GM23338 (cell line): ENCODE measurements around the gene GALNT9. TPM values are rescaled to one million over a fixed set of nuclear protein-coding genes. Genes with fewer than 3 reads are reported as not detected.

Experiments
- ATAC-seq: fragments of 200-7000 bp; cut with Tn5 transposase; 3 replicates; pipeline ENCODE4 v1.9.1; 2020
- DNase-seq: peaks from one replicate; pipeline ENCODE4 v3.0.0-alpha.2; 2015; ENCODE audit warnings: low spot score
- H2AFZ ChIP-seq: fragments of 200-600 bp; sonication (generic); 2 replicates; pipeline ENCODE4 v1.8.0; 2016; ENCODE audit warnings: antibody characterized with exemption, mild to moderate bottlenecking, moderate library complexity
- H3F3A ChIP-seq: fragments of 200-600 bp; sonication (generic); replicated peaks from 2 replicates; pipeline ENCODE4 v1.8.0; 2017; ENCODE audit warnings: antibody characterized with exemption, mixed run types, low read depth
- H3K27ac ChIP-seq: fragments of 200-600 bp; sonication (generic); 2 replicates; pipeline ENCODE4 v1.6.1; 2016; ENCODE audit warnings: low read depth
- H3K27me3 ChIP-seq: fragments of 200-600 bp; sonication (generic); 2 replicates; pipeline ENCODE4 v1.8.0; 2016; ENCODE audit warnings: mild to moderate bottlenecking, mixed run types, moderate library complexity; ENCODE audit not compliant: insufficient read depth
- H3K36me3 ChIP-seq: fragments of 200-600 bp; sonication (generic); 2 replicates; pipeline ENCODE4 v1.8.0; 2016; ENCODE audit warnings: mild to moderate bottlenecking; ENCODE audit not compliant: insufficient read depth
- H3K4me1 ChIP-seq: fragments of 200-600 bp; sonication (generic); 2 replicates; pipeline ENCODE4 v1.8.0; 2016; ENCODE audit warnings: mild to moderate bottlenecking, moderate library complexity; ENCODE audit not compliant: insufficient read depth
- H3K4me2 ChIP-seq: fragments of 200-600 bp; sonication (generic); 2 replicates; pipeline ENCODE4 v1.7.1; 2017; ENCODE audit warnings: mixed run types
- H3K4me3 ChIP-seq: fragments of 200-600 bp; sonication (generic); 2 replicates; pipeline ENCODE4 v1.6.1; 2016; ENCODE audit warnings: mixed run types
- H3K79me2 ChIP-seq: fragments of 200-600 bp; sonication (generic); replicated peaks from 2 replicates; pipeline ENCODE4 v1.8.0; 2017; ENCODE audit warnings: mild to moderate bottlenecking; ENCODE audit not compliant: insufficient read depth
- H3K9me2 ChIP-seq: fragments of 200-600 bp; sonication (generic); 2 replicates; pipeline ENCODE4 v1.8.0; 2017; ENCODE audit not compliant: insufficient read depth
- H4K20me1 ChIP-seq: fragments of 200-600 bp; sonication (generic); replicated peaks from 2 replicates; pipeline ENCODE4 v1.8.0; 2017; ENCODE audit warnings: mild to moderate bottlenecking; ENCODE audit not compliant: insufficient read depth
- H3K27ac Mint-ChIP-seq: 2 replicates; pipeline ENCODE4 v1.8.0; 2020; ENCODE audit warnings: inconsistent platforms, mild to moderate bottlenecking, moderate library complexity, mixed read lengths
- H3K27me3 Mint-ChIP-seq: 3 replicates; pipeline ENCODE4 v1.8.0; 2022; ENCODE audit warnings: low read depth, mild to moderate bottlenecking, moderate library complexity, mixed read lengths, inconsistent platforms; ENCODE audit not compliant: insufficient read depth, poor library complexity
- H3K36me3 Mint-ChIP-seq: 3 replicates; pipeline ENCODE4 v1.8.0; 2021; ENCODE audit warnings: low read depth, mild to moderate bottlenecking, inconsistent platforms, moderate library complexity, mixed read lengths
- H3K4me1 Mint-ChIP-seq: 3 replicates; pipeline ENCODE4 v1.8.0; 2020; ENCODE audit warnings: mild to moderate bottlenecking, inconsistent platforms, mixed read lengths
- H3K4me3 Mint-ChIP-seq: 3 replicates; pipeline ENCODE4 v1.8.0; 2021; ENCODE audit warnings: moderate library complexity, mild to moderate bottlenecking, inconsistent platforms, mixed read lengths
- H3K9me3 Mint-ChIP-seq: 3 replicates; pipeline ENCODE4 v1.8.0; 2020; ENCODE audit warnings: moderate library complexity, mild to moderate bottlenecking, inconsistent platforms, mixed read lengths
- CREB1 ChIP-seq: fragments of 250-450 bp; sonication (Bioruptor Pico); IDR thresholded peaks from 2 replicates; pipeline ENCODE4 v1.5.0; 2020; ENCODE audit warnings: low read depth, mild to moderate bottlenecking, moderate library complexity
- ETS1 ChIP-seq: IDR thresholded peaks from 2 replicates; pipeline ENCODE4 v1.6.1; 2016; ENCODE audit warnings: antibody characterized with exemption
- EZH2 ChIP-seq: fragments of 200-600 bp; sonication (generic); IDR thresholded peaks from one replicate; pipeline ENCODE4 v1.8.0; 2017; ENCODE audit warnings: antibody characterized with exemption, mild to moderate bottlenecking, low read depth; ENCODE audit not compliant: unreplicated experiment
- EZH2phosphoT487 ChIP-seq: fragments of 200-600 bp; sonication (generic); IDR thresholded peaks from one replicate; pipeline ENCODE4 v1.8.1; 2018; ENCODE audit warnings: antibody characterized with exemption; ENCODE audit not compliant: unreplicated experiment
- JUNB ChIP-seq: IDR thresholded peaks from one replicate; pipeline ENCODE4 v1.6.1; 2016; ENCODE audit warnings: antibody characterized with exemption; ENCODE audit not compliant: unreplicated experiment
- NANOG ChIP-seq: IDR thresholded peaks from 2 replicates; pipeline ENCODE4 v1.6.1; 2016; ENCODE audit warnings: antibody characterized with exemption, borderline replicate concordance
- POLR2AphosphoS5 ChIP-seq: IDR thresholded peaks from 2 replicates; pipeline ENCODE4 v1.6.1; 2016; ENCODE audit warnings: antibody characterized with exemption, low read depth
- REST ChIP-seq: IDR thresholded peaks from one replicate; pipeline ENCODE4 v1.6.1; 2018; ENCODE audit warnings: antibody characterized with exemption; ENCODE audit not compliant: unreplicated experiment
- STAT1 ChIP-seq: IDR thresholded peaks from one replicate; pipeline ENCODE4 v1.6.1; 2016; ENCODE audit warnings: antibody characterized with exemption; ENCODE audit not compliant: unreplicated experiment
- ZNF114 ChIP-seq: fragments of 250-450 bp; sonication (Bioruptor Pico); IDR thresholded peaks from 2 replicates; pipeline ENCODE4 v1.5.0; 2020; ENCODE audit warnings: mild to moderate bottlenecking, moderate library complexity
- ZNF331 ChIP-seq: fragments of 250-450 bp; sonication (Bioruptor Pico); IDR thresholded peaks from 2 replicates; pipeline ENCODE4 v1.5.0; 2020; ENCODE audit warnings: low read depth, mild to moderate bottlenecking, moderate library complexity
- ZNF462 ChIP-seq: fragments of 250-450 bp; sonication (Bioruptor Pico); IDR thresholded peaks from 2 replicates; pipeline ENCODE4 v1.5.0; 2020; ENCODE audit warnings: mild to moderate bottlenecking, moderate library complexity
- polyA plus RNA-seq: library from polyadenylated mRNA; unstranded; fragments of >200 nt; fragmentation: Nextera tagmentation; extraction: Ambion mirVana; gene quantifications from 2 replicates; pipeline ENCODE4 v1.2.1, GENCODE V29; 2016
- total RNA-seq: library from RNA; depleted of rRNA; stranded (reverse); fragments of >200 nt; shearing (Covaris generic); gene quantifications from 2 replicates; pipeline ENCODE4 v1.2.3, GENCODE V29; 2014

GALNT9 gene
- total and polyA plus RNA-seq, 2 experiments from 2014 or later: 0.81 to 2.5 TPM

GRCh38 chr12:132354211-132354981, 25.0 kb upstream of the GALNT9 start (continued):
- TF ChIP-seq REST (no peak), NANOG (no peak), ZNF331 (CRISPR knock-in tag) (no peak), ETS1 (no peak), CREB1 (CRISPR knock-in tag) (no peak), STAT1 (no peak), JUNB (no peak), POLR2AphosphoS5 (no peak), EZH2 (no peak), EZH2phosphoT487 (no peak), ZNF114 (CRISPR knock-in tag) (no peak)

GRCh38 chr12:132353811-132354210, 24.4 kb upstream of the GALNT9 start:
- peaks cover 9% of the 10 kb centered on the region; the same call in 2 of the 3 replicates for H3K9me3 Mint-ChIP-seq
- TF ChIP-seq ZNF331 (CRISPR knock-in tag): no peak
- TF ChIP-seq CREB1 (CRISPR knock-in tag): no peak
- TF ChIP-seq STAT1: no peak
- no peak for TF ChIP-seq ZNF462 (CRISPR knock-in tag)
- no peak for TF ChIP-seq ZNF114 (CRISPR knock-in tag)
- no peak for TF ChIP-seq JUNB
- no peak for TF ChIP-seq ETS1
- TF ChIP-seq EZH2: no peak
- no peak for TF ChIP-seq POLR2AphosphoS5

More at GRCh38 chr12:132353811-132354210, 24.4 kb upstream of the GALNT9 start:
- no peaks in the 10 kb centered on the region for H3K27me3 ChIP-seq
- Mint-ChIP-seq H3K27ac (no peak overlapping the region), H3K4me3 (no peak overlapping the region), H3K4me1 (peaks cover 12% of the 10 kb centered on the region; the same call in 2 of the 3 replicates), H3K27me3 (peaks cover 31% of the 10 kb centered on the region), H3K36me3 (peaks cover 3% of the 10 kb centered on the region; the same call in 2 of the 3 replicates)
- no peaks in the 10 kb centered on the region; the same call in 1 of the 2 replicates for H4K20me1 ChIP-seq
- H3K4me2 ChIP-seq: no peak overlapping the region
- no peaks in the 10 kb centered on the region for H3K4me1 ChIP-seq
- H3K27ac ChIP-seq: no peak overlapping the region
- no peaks in the 10 kb centered on the region for H3K79me2 ChIP-seq
- DNase-seq (no peak), ATAC-seq (no peak)
- H2AFZ ChIP-seq: no peak overlapping the region
- H3F3A ChIP-seq: no peaks in the 10 kb centered on the region
- no peaks in the 10 kb centered on the region for H3K9me2 ChIP-seq
- no peaks in the 10 kb centered on the region for H3K36me3 ChIP-seq
- H3K4me3 ChIP-seq: no peak overlapping the region
